Superior temporal gyrus (tissue), 1 donor: ENCODE results near the gene ADCY5.

Experiments used
- DNase-seq: peaks from one replicate; pipeline ENCODE4 v3.0.0-alpha.2; 2016; ENCODE audit errors: extremely low spot score

The ADCY5 gene

DNA sequence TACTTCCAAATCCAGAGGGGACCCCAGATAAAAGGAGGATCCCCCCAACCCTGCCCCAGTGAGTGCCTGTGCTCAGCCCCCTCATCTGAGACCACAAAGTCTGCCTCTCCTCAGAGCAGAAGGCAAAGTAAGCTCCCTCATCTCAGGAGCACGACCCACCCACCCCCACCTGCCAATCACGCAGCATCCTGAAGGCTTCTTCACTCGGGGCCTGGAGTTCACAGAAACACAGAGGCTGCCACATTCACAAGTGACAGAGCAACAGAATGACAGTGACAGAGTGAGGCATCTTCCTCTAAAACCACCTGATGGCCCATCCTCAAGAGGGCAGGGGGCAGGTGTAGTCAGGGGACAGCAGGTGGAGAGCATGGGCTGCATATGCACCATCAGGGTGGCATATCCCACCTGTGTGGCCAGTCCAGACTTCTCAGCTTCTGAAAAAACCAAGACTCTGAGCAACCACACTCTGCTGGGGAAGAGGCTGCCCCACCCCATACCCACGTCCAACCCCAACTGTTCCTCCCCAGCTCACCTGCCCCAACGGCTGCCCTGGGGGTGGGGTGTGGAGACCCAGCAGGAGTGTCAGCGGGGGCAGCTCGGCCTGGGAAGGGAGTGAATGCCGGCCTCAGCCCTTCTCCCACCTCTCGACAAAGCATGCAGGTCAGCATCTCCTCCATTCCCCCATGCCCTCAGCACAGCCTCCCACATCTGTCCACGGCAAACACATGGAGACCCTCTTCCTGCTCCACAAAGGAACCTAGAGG, 19.3 kb downstream of the ADCY5 start:
- no peak for DNase-seq

DNA sequence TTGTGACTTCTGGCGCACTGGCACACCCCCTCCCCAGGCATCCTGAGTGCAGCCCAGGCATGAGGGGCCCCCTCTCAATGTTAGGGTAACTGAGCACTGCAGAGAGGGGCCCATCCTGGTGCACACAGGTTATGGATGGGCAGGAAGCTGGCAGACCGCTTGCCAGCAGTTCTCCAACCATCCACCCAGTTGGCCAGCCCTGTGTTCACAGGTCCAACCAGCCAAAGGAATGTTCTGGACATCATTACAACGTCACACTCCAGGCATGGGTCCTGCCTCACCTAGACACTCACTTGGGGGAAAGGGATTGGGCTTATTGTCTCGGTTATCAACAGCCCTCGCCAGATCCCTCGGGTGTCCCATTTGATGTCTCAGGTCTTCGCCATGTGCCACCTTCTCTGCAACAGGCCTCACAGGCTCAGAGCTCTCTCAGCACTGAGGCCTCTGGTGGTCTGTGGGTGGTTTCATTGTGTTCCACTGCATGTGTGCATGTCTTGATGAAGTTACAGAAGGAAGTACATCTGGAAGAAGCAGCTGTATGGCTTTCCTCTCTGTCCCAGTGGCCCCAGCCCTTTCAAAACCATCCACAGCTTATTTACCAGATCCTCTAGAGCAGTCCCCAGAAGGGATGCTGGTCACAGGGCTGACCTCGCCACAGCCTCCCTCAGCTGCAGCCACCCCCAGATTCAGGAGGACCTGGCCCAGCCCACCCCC, 23.7 kb downstream of the ADCY5 start:
- DNase-seq, result no peak

DNA sequence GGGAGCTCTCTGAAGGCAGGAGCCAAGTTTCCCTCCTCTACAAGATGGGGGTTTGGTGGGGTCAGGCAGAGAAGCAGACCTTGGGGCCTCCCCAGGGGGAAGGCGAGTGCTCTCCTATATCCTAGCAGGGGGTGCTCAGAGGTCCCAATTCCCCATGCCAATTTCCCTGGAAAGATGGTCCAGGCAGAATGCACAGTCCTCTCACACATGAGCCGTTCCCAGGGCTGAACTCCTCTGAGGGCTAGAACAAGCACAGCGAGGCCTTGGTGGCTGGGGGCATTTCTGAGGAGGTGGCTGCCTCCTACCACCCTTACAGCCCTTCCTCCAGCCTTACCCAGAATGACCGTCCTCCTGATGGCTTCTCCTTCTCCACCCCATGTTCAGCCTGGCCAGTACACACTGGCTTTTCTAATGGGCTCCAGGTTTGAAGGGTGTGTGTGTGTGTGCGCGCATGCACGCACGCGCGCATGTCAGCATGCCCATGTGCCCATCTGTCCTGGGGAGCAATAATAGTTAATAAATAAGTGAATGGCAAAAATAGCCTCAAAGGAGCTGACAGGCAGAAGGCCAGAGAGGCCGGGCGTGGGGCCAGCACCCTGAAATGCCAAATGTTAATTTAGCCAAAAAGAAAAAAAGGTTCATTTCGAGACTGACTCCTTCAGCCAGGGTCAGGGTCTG, 24.4 kb downstream of the ADCY5 start:
- DNase-seq, result no peak

GRCh38 chr3:123423806-123424205, 25.1 kb downstream of the ADCY5 start:
- DNase-seq, result no peak

DNA sequence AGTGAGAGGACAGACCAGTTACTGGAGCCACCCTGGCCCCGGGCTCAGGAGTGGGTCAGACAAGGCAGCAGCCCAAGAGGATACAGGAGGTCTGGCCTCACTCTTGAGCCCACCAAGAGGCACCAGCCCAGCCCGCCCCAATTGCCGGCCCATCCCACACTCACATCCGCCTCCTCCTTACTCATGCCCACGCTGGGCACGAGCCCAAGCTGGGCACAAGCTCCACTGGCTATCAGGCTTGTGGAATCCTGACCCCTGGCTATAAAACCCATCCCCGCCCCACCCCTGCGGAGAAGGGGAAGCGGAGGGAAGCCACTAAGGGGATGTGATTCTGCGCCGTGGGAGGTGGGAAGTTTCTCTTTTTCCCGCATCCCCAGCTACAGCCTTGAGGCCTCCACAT, 25.9 kb downstream of the ADCY5 start:
- DNase-seq, result no peak

GRCh38 chr3:123422457-123422856, 26.4 kb downstream of the ADCY5 start:
- no peak for DNase-seq

- peak; percentile 76 for DNase-seq
These were observed 27.3 kb downstream of the ADCY5 start for GRCh38 chr3:123421353-123422174.

- peak; percentile 69 for DNase-seq
These were observed 28.4 kb downstream of the ADCY5 start for GRCh38 chr3:123420416-123420968.

GRCh38 chr3:123419850-123420297, 29.0 kb downstream of the ADCY5 start:
- peak; percentile 89 for DNase-seq

DNA sequence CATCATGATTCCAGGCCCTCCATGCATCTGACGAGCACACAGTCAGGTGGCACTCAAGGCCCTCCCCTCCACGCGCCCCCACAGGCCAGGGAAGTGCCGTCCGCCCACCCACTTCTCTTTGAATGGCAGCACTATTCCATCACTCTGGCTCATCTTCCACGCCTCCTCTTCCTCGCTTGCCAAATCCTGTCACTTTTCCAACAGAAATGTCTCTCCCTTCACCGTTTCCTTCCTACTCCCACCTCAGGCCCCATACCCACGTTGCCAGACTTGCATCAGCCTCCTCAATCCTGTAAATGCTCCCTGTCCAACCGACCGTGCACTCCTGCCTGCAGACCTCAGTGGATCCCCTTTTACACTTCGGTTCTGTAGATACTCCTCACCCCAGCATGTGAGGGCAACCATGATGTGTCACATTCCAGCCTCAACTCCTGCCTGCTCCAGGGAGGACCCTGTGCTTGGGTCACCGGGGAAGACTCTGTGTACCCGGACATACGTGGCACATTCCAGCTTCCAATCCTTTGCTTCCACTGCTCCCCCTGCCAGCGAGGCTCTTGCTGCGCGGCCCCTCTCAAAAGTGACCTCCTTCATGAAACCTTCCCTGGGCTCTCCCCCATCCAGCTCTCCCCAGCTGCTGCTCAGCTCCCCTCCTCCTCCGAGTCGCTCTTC, 29.6 kb downstream of the ADCY5 start:
- DNase-seq, result no peak

DNA sequence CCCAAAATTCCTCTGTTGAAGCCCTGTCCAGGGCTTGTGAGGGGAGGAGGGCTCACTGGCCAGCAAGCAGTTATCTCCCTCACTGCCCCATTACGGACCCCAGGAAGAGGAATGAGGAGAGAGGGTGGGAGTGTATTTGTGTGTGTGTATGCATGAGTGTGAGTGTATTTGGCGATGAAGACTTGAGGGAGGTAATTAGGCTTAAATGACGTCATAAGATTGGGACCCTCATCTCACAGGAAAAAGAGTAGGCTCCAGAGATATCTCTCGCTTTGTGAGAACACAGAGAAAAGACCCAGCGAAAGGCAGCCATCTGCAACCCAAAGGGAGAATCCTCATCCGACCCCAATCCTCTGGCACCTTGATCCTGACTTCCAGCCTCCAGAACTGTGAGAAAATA, 32.2 kb downstream of the ADCY5 start:
- no peak for DNase-seq

- no peak for DNase-seq
These were observed 32.7 kb downstream of the ADCY5 start for GRCh38 chr3:123416173-123416572.

DNA sequence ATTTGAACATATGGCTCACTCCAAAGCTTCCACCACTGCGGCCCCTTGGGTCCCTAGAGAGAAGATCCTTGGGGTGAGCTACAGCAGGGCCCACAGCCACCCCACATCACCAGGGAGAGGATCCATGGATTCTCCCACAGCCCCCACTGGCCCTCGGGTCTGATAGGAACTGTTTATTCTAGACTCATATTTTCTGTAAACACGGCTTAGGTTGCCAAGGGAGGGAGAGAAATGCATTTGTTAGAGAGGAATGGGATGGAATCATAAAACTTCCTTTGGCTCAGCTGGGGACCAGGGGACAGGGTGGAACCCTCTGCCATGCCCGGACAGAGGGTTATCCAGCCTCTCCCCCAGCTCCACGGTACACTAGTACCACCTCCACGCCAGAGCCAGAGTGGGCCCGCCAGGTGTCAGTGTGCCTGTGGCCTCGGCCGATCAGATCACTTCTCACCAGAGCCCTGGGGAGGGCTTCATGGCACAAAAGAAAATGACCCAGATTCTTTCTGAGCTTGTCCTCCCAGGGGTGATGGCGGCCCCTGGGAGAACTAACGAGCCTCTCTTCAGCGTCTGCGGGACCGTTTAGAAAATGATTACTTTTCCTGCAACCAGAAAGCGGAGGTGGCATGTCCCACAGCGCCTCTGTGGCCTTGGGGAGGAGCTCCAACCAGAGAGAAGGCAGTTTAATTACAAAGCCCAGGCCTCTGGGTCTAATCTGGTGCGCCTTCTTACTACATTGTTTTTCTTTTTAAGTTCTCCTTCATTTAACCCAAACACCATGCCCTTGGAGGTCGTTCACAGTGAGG, 33.7 kb downstream of the ADCY5 start:
- DNase-seq, result no peak

DNA sequence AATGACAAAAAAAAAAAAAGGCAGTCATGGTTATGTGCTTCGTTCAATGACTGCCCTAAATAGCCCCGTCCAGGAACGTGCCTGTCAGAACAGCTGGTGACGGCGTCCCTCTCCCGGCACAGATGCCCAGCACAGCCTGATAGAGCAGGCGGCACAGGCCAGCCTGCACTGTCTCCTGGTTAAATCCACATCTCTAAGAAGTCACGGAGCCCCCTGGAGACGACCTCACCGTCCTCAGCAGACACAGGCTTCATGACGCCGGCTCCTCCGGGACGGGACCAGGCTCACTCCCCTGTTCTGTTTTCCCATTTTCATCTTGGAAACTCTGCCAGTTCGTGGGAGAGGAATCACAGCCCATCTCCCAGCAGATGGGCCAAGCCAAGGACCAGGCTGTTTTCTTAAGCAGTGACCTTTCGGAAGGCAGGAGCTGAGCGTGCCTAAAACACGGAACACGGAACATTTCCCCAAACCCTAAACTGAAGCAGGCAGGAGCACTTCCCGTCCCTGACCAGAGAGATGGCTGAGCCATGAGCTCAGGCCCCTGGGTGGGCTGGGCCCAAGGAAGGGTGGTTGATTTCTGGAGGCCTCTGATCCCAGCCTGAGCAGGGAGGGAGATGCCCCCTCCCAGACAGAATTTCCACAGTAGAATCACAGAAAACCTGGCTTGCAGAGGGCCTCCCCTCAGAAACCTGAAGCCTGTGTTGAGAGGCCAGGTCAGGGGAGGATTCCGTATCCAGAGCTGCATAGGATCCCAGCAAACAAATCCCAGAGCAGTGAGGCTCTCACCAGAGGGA, 35.9 kb downstream of the ADCY5 start:
- peak; percentile 73 for DNase-seq

DNA sequence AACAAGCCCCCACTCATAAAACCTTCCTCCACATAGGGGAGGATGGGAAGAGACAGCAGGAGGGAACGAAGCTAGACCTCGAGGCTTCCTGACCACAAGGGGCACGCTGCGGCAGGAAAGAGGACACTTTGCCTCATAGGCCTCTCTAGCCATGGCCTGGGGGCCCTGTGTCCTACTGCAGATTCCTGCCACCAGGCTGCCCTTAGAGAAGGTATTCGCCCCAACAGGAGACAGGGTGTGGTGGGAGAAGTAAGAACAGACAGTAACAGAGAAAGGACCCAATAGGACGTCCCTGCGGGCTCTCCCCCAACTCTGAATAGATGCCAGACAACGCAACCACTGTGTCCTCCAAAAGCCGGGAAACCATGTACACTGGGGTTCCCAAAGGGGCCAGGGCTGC, 36.8 kb downstream of the ADCY5 start:
- DNase-seq, result no peak

DNA sequence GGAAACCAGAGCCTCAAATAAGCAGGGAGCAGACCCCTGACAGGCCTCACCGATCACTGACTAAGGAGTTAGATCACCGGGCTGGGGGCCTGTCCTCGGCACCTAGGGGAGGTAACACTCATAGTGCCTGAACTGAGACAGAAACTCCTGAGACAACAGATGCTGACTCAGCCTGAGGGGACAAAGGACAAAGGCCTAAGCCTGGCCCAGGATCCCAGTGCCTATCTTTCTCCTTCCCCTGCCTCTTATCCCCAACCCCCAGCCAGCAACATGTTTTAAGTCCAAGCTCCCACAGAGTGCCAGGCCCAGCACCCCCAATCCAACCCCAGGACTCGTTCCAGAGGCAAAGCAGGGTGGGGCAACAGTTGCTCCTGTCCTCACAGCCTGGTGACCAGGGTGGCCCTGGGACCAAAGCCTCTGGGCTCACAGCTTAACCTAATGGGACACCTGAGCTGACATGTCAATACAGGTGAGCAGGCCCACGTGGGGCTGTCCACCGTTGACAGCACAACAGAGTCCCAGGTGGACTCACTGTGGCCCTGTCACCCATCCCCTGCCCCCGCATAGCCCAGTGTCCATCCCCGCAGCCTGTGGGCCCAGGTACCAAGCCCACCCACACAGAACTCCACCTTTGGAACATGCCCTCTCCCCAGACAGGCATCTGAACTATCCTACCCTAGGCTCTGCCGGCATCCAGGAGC, 37.4 kb downstream of the ADCY5 start:
- DNase-seq, result no peak

DNA sequence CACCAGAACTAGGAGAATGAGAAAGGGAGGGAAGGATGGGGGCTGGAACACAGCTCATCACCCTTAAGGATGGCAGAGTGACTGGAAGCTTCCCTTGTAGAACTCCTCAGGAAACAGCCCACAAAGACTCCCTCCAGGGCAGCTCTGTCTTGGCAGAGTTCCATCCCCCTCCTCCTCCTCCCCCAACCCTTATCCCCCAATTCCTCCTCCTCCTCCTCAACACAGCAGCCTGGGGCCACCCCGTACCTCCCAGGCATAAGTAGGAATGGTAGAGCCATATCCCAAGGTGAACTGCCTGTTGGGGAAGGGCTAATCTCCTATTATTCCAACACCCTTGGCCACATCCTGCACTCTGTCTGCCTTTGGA, 38.8 kb downstream of the ADCY5 start:
- no peak for DNase-seq

DNA sequence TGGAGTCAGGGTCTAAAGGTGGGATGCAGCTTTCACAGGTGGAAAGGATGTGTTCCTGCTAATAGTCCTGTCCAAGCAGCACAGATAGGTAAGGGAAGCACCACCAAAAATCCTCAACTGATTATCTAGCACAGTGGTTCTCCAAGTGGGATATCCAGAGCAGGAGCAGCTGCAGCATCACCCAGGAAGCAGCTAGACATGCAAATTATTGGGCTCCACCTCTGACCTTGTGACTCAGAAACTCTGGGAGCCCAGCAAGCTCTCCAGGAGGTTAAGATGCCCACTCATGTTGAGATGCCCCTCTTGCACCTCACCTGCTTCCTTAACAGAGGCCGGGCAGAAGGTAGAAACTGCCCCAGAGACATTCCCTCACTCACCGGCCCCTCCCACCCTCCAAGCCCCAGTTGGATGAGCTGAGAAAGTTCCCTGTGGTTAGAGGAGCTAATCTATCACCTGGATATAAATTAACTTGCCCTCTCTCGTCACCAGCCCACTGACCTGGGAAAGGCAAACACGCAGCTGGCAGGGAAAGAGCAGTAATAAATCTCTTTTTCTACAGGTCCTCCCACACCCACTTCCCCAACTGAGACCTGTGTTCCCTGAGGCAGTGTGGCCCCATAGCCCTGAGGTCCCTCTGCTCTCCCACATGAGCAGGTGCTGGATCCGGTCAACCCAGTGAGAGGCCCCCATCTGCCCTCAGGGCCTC, 39.3 kb downstream of the ADCY5 start:
- no peak for DNase-seq
